GM12801 (cell line): ENCODE data around the gene ZNF669.

Experiments
- TF ChIP-seq, protein P1 (sequence below): IDR thresholded peaks from one replicate; pipeline ENCODE4 v1.5.1; 2011; ENCODE audit warnings: control low read depth; ENCODE audit not compliant: insufficient read length; ENCODE audit errors: extremely low read depth

ZNF669 gene

DNA sequence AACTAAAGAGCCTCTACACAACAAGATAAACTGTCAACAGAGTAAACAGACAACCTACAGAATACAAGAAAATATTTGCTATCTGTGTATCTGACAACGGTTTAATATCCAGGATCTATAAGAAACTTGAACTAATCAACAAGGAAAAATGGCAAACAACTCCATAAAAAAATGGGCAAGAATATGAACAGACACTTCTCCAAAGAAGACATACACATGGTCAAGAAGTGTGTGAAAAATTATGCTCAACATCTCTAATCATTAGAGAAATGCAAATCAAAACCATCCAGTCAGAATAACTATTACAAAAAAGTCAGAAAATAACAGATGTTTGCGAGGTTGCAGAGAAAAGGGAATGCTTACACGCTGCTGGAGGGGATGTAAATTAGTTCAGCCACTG is 33.5 kb downstream of the ZNF669 start:
- TF ChIP-seq, protein P1, sequence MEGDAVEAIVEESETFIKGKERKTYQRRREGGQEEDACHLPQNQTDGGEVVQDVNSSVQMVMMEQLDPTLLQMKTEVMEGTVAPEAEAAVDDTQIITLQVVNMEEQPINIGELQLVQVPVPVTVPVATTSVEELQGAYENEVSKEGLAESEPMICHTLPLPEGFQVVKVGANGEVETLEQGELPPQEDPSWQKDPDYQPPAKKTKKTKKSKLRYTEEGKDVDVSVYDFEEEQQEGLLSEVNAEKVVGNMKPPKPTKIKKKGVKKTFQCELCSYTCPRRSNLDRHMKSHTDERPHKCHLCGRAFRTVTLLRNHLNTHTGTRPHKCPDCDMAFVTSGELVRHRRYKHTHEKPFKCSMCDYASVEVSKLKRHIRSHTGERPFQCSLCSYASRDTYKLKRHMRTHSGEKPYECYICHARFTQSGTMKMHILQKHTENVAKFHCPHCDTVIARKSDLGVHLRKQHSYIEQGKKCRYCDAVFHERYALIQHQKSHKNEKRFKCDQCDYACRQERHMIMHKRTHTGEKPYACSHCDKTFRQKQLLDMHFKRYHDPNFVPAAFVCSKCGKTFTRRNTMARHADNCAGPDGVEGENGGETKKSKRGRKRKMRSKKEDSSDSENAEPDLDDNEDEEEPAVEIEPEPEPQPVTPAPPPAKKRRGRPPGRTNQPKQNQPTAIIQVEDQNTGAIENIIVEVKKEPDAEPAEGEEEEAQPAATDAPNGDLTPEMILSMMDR = no peak

DNA sequence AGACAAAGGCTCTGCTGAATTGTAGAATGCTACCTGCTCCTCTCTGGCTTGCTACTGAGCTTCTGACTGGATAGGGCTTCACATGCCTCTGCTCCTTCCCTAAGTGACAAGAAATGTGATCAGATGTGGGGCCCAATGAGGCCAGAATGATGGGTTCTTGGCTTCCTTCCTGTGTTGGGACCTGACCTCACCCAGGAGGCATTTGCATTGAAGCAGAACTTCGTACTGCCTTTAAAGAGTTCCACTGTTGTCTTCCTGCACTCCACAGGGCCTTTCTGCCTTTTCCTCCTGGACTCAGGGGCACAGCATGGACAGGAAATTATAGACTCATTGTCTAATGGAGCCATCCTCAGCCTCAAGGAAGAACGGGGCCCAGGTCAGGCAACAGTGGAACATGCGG is 39.9 kb downstream of the ZNF669 start:
- TF ChIP-seq, protein P1 = no peak

DNA sequence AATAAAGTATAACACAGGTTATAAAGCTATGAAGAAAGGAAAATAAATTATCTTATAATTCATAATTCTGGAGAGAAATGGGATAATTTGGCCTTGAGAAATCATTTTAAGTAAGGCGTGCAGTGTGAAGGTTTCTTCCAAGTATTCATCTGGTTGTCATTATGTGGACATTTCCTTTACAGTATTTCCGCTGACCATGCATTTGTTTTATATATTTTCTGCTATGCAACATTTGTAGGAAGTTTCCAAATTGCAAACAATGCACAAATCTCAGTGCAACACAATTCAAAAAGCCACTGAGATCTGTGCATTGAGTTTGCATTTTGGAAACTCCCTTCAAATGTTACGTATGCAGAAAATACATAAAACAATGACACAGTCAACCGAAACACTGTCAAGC is 43.4 kb downstream of the ZNF669 start:
- TF ChIP-seq, protein P1 = no peak

DNA sequence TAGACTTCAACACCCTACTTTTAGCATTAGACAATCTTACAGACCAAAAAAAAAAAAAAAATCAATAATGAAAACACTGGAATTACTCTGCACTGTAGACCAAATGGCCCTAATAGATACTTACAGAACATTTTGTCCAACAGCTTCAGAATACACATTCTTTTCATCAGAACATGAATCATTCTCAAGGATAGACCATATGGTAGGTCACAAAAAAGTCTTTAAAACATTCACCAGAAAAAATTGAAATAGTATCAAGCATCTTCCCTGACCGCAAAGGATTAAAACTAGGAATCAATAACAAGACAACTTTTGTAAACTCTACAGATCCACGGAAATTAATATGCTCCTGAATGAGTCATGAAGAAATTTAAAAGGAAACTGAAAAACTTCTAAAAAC is 48.1 kb downstream of the ZNF669 start:
- TF ChIP-seq, protein P1 = no peak

DNA sequence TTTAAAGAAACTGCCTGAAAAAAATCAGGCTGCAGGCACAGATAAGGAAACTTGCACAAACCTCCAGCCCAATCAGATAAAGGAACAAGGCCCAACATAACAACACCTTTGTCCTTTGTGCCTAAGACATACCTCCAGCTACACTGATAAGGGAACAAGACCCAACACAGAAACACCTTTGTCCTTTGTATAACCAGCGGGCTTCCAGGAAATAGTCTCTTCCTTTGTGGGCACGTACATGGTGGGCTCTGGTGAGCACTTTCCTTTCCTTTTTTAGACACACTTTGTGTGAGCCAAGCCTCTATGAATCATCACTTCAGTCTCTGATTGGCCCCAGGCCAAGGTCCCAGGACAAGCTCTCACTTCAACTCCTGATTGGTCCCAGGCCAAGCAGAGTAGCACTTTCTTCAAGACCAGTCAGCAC is 49.2 kb downstream of the ZNF669 start:
- TF ChIP-seq, protein P1 = no peak
